NOMO-1 (cell line): ENCODE data around the gene PDE6H.

Experiments
- DNase-seq, 2 experiments: peaks; one replicate each; lab custom pipeline; 2025; ENCODE audit not compliant: unreplicated experiment in 2 of 2; lab: John Stamatoyannopoulos, UW

The PDE6H gene

DNA sequence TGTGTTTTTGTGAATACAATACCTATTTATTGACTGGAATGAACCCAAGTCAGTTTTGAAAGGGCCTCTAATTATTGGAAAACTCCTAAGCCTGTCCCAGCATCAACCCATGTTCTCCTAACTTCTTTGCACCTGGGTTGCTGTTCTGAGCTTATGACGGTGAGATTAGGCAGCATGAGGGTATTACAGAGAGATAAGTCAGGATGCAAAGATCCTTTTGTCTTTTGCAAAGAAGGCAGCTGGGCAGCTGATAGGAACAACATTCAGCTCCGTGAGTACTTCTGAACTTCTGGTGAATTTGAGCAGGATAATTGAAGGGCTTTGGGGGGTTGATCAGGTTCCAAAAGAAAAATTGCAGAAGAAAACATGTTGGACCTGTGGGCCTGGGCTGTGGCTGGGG is at the start of gene PDE6H:
PDE6H (plus strand) TSS at position 227 of the 400 bp plus-strand sequence. CDS start 4,971 bp downstream, outside the sequence.
- DNase-seq: no peak

DNA sequence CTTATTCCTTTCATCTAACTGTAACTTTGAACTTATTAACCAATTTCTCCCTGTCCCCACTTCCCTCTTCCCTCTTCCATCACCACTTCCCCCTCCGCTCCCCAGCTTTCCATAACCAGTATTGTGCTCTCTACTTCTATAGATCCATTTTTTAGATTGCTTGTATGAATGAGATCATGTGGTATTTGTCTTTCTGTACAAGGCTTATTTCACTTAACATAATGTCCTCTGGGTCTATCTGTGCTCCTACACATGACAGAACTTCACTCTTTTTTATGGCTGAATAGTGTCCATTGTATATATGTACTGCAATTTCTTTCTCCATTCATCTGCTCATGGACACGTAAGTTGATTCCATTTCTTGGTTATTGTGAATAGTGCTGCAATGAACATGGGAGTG is 48.9 kb upstream of the PDE6H start:
- no peak for DNase-seq

GRCh38 chr12:14924541-14924940 is 48.3 kb upstream of the PDE6H start:
- no peak for DNase-seq

- no peak for DNase-seq
Observed at GRCh38 chr12:14927267-14927666, 45.6 kb upstream of the PDE6H start.

GRCh38 chr12:14928931-14929330 is 43.9 kb upstream of the PDE6H start:
- DNase-seq: no peak

DNA sequence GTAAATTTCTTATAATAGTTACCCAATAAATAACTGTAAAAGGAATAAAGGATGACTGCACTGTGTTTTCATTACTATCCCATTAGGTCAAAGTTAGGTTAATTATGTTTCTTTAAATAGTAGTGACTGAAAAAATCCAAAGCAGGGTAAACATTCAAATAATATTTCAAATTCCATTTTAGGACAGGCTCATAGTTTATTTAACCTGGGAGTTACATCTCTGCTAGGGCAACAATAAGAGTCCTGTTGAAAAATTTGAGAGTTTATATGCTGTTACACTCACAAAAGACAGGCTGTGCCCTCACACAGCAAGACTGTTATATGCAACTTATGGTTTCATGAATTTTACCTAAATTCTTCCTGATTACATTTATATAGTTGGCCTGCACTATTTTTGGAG is 42.5 kb upstream of the PDE6H start:
- DNase-seq: no peak

GRCh38 chr12:14931359-14931758 is 41.5 kb upstream of the PDE6H start:
- no peak for DNase-seq

DNA sequence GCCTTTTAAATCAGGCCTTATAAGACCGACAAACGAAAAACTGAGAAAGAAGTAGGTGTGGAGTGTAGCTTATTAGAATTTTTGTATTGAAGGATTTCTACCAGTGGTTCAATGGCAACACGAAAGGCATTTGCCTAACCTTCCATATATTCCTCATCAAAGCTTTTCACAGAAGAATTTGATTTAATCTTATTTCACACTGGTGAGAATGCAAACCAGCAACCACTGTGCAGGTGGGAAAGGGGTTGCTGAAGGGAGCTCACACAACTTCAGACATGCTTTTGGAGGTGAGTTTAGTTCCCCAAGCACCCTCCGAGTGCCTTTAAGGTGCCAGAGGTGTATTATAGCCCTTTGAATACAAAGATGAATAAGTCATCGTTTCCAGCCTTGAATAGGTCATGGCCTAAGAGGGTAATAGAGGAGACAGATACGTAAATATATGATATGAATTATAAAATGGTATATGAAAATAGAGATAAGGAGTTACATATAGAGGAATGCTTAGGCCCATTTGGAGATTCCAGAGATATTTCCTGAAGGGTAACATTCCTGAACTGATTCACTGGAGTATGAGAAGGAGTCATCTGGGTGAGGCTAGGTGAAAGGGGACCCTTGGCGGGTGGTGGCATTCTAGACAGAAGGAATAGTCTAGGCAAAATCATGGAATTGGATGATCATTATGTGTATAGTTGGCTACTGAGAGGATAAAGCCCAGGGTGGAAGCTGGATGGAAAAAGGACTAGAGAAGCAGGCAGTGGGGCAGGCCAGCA is 40.9 kb upstream of the PDE6H start:
- DNase-seq: no peak

DNA sequence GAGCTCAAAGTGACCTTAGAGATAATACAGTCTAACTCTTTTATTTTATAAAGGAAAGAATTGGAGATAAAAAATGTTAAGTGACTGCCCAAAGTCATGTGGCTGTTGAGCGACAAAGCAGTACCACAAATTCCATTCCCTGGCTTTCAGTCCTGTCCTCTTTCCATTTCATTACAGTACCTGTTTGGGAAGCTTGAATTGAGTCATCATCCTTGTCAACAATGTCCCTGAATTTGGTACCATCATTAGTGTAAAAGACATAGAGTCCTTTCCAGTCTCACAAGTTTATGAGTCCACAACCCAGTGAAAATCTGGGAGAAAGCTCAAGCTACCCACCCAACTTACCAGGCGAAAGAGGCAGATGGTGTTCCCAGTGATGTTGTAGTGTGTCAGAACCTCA is 38.3 kb upstream of the PDE6H start:
- DNase-seq: no peak

DNA sequence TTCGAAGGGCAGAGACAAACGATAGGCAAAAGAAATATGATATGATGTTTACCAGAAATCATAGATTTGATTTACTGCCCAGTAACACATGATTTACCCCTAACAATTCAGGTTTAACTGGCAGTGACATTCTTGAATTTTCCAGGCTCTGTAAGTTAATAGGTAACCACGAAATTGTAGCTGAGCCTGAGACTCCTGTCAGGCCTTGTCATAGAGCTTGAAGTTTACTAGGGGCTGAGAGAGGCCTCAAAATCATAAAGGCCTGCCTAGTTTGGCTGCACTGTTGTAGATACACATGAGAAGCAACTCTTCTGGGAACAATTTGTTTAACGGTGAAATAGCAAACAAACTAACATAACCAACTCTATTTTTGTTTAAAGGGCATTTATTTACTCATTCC is 37.8 kb upstream of the PDE6H start:
- DNase-seq: no peak

GRCh38 chr12:14936224-14936861 is 36.5 kb upstream of the PDE6H start:
- no peak for DNase-seq

DNA sequence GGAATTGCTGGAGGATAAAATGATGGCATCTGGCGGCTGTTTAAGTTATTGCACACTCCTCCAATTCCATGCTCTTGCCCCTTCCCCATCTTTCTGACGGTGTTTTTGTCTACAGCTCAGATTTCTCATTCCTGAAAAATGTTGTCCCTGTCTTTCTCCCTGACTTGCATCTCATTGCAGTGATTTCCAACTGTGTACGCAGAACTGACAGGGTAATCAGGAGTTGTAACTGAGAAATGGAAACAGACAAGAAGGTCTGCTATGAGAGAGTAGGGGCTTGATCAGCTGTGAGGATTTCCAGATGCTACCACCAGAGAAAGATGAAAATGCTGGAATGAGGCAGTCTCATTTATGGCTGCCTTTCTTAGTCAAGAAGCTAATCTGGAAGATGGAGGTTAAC is 35.8 kb upstream of the PDE6H start:
- DNase-seq: no peak

DNA sequence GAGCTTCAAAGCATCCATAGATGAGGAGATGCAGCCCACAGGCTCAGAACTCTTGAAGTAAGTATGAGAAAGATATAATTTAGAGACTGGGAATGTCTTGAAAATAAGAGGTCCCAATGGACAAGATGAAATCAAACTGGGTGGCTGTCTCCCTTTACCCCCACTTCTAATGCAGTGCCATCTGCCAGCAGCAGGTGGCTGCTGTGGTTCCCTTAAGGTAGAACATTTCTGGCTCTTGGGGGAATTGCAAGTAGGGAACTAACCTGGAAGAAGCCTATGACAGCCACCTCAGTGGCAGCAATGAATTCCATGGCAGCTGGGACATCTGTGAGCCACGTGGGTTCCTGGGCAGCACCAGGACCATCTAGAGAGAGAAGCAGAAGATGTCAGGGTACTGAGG is 35.2 kb upstream of the PDE6H start:
- DNase-seq: no peak

GRCh38 chr12:14938301-14938700 is 34.5 kb upstream of the PDE6H start, which contains the start of gene ERP27:
TSS of gene ERP27 (minus strand) at chr12:14938537. CDS start at chr12:14938508, 29 bp downstream.
- DNase-seq: no peak

DNA sequence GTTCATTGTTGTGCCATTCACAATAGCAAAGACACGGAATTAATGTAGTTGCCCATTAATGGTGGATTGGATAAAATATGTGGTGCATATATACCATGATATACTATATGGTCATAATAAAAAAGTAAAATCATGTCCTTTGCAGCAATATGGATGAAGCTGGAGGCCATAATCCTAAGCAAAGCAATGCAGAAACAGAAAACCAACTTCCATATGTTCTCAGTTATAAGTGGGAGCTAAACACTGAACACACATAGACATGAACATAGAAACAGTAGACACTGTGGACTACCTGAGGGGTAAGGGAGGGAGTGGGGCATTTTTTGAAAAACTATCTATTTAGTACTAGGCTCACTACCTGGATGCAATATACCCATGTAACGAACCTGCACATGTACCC is 31.5 kb upstream of the PDE6H start:
- no peak for DNase-seq

DNA sequence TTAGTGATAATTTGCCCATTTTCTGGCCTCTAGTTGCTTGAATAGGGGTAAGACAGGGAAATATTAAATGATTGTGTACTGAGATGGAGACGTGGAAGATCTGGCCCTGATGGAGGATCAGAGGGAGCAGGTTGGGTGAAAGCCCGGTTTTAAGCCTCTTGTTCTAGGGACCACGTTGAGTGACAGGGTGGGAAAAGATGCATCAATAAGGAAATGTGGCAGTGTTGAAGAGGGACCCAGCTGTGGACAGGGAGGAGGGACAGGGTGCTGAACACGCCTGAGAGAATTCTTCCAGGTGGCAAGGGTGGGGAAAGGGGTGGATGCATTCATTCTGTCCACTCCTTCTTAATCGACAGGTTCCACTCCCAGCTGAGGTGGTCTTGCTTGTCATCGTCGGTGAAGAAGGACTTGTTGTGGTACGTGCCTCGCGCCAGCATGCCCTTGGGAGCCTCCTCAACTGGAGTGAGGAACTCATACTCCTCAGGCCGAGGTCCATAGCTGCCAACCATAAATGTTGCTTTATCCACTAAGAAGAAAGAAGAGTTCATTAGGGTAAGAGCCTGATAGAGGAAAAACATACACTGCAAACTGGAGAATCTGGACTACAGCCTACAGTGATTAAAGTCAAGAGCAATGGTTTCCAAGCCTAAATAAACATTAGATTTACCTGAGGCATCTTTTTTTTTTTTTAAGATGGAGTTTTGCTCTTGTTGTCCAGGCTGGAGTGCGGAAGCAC is 30.5 kb upstream of the PDE6H start:
- no peak for DNase-seq

GRCh38 chr12:14946162-14946561 is 26.7 kb upstream of the PDE6H start:
- no peak for DNase-seq

DNA sequence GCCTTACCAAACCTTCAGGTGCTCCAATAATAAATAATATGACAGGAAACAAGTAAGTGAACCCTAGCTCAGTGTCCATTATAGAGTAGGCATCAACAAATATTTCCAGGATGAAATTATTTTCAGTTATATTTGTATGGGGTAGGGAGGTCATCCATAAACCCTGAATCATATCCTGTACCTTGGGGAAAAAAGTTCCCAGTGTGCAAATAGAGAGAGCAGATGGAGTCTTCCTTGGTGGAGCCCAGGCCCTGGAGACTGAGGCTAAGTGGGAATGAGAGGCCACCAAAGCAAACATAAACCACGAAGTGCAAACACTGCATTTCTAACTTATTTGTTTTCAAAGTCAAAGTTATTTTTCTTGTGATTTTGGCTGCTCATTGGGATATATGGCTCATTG is 26.0 kb upstream of the PDE6H start:
- no peak for DNase-seq

GRCh38 chr12:14948672-14949071 is 24.2 kb upstream of the PDE6H start:
- peak; percentile 86 to 98 for DNase-seq

DNA sequence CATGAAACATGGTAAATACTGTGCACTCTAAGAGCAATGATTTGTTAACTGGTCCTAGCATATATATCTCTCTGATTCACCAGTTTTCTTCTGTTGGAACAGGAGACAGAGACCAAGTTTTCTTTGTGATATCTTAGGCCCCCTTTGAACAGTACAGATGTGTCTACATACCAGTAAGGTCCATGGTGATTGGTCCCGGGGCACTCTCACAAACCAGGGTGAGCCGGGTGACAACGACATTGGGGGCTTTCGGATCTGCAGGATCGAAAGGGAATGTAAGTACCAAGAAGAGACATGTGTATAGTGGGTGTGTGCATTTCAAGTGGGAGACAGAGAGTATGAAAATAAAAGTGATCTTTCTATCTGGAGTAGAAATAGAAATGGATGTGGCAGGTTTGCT is 23.2 kb upstream of the PDE6H start:
- DNase-seq: no peak

DNA sequence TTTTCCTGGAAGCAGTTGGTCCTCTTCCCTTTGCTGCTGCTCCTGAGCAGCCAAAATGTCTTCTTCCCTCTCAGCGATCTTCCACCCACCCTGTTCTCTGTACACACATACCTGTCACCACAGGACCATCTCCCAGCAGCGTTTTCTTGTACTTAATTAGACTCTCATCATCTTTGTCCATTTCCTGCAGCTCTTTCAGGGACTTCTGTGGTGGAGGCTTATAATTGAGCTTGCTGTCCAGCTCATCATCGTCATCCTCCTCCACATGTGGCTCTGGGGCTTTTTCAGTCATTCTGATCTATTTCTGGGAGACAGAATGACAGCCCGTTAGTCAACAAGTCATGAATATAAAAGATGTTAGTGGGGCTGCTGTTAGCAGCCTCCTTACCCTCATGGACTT is 22.4 kb upstream of the PDE6H start:
- DNase-seq: no peak
